Activated CD4-positive, CD25-positive, alpha-beta regulatory T cell (primary cell): Measurements from ENCODE around the gene ETV5.
"Not testable (repeated sequence)": the region's sequence is repeated elsewhere in the genome, so short reads cannot be mapped to it uniquely, and the experiment has no call there.

Source experiments
- DNase-seq, 4 experiments: peaks; one replicate each; lab custom pipeline; 2025; lab: John Stamatoyannopoulos, UW

ETV5 gene

GRCh38 chr3:186067360-186068242 is 41.3 kb downstream of the ETV5 start:
- DNase-seq = no peak

- DNase-seq = no peak
Measured at GRCh38 chr3:186060222-186060621, 48.7 kb downstream of the ETV5 start.

- DNase-seq = no peak
Measured at GRCh38 chr3:186059192-186059591, 49.7 kb downstream of the ETV5 start.

- DNase-seq = no peak
Measured at GRCh38 chr3:186058225-186058624, 50.7 kb downstream of the ETV5 start.

DNA sequence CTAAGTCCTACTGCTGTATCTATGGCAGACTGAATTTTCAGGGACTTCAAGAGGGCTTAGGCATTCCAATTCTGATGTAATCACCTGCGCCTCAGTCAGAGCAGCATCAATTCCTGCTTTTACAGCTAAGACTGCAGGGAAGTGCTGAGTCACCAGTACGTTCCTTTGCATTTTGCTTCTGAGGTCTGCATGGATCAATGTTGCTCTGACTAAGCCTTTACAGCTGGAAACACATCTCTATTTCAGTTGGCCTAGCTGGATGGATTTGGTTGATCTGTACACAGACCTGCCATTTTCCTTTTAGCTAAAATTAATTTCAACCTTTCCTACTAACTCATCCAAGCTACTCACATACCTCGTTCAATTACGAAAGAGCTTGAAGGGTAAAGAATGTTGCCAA is 51.3 kb downstream of the ETV5 start:
- no peak for DNase-seq

GRCh38 chr3:186054792-186055352 is 54.0 kb downstream of the ETV5 start:
- DNase-seq = no peak

- no peak for DNase-seq
Measured at GRCh38 chr3:186053954-186054791, 54.7 kb downstream of the ETV5 start.

- DNase-seq = no peak
Measured at GRCh38 chr3:186052096-186052840, 56.6 kb downstream of the ETV5 start.

DNA sequence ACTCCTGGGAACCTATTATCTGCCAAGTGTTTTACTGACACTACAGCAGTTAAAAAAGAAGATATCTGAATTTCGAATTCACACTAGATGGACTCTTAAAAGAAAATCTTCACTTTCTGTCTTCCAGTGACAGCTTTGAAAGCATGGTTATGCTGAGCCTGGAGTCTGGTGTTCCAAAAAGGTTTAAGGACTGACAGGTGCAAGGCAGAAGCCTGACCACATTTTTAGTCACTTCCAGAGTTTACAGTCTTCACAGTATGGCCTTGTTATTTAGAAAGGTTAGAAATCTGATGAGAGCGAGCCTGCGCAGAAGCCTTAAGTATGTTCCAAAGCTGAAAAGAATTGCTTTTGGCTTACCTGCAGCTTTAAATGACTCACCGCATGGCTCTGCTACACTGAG is 59.9 kb downstream of the ETV5 start:
- no peak for DNase-seq

DNA sequence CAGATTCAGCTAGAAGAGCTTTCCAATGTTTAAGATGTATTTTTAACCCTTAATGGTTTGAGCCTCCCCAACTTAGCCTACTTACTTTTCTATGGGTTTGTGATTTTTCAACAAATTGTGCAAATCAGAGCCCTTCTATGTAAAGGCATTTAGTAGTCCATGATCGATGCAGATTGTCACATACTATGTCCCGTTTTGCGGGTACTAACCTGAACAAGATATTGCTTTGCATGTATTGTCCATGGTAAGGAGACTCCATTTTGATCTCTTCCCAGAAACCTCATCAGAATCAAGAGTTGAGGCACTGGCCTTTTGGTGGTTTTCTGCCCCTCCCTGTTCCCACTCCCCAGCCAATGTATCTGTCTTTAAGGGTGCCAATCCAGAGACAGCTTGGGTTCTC is 60.8 kb downstream of the ETV5 start:
- DNase-seq = no peak

DNA sequence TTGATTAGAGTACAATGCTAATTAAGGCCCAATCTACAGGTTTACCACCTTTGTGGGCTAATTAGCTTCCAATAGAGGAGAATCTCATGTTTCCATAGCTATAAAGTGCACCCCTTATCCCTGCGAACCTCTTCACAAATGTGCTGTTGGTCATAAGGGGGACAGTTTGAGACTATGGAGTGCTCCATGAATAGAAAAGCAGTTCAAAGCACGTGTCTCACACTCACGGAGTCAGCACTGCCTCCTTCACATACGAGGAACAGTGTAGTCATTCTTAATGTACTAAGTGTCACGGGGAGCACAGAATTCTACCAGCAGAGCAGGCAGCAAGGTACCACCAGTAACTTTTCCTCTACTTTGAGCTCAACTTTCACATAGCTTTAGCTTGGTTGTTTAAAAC is 62.1 kb downstream of the ETV5 start:
- DNase-seq = no peak

DNA sequence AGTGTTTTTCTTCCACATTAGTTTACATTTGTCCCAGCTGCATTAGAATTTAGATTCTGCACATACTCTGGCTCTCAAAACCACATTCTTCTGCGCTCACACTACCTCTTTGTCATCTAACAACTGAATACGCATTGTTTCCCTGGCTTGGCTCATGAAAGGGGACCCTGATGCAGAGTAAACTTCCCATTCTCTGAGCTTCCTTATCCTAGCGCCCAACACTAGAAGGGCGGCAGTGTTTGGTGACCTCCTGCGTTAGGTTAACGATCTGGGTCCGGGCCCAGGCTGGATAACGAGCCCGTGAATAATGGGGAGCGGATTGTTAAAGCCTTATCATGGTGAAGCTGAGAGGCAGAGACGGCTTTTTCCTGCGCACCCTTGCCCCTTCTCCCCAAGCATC is 63.9 kb downstream of the ETV5 start:
- DNase-seq = no peak

- no peak for DNase-seq
Measured at GRCh38 chr3:186044427-186044826, 64.5 kb downstream of the ETV5 start.

GRCh38 chr3:186042521-186043202 is 66.2 kb downstream of the ETV5 start:
- no peak for DNase-seq

GRCh38 chr3:186042036-186042435 is 66.9 kb downstream of the ETV5 start:
- DNase-seq = no peak

DNA sequence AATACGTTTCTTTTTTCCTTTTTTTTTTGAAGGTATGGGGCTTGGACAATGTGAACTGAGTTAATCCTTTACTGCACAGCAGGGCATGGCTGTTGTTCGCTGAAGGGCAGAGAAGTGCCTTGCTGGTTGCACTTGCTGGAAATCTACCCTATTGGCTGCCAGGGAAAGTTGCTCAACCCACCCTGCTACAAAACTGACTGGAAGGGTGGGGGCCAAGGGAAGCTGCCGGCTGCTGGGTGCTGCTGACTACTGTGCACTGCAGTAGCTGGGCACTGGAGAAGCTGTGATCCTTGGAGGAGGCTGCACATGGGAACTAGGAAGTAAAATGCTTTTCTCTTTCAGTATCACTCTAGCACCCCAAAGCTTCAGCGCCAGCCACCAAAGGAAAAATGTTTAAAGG is 70.5 kb downstream of the ETV5 start:
- DNase-seq = no peak

DNA sequence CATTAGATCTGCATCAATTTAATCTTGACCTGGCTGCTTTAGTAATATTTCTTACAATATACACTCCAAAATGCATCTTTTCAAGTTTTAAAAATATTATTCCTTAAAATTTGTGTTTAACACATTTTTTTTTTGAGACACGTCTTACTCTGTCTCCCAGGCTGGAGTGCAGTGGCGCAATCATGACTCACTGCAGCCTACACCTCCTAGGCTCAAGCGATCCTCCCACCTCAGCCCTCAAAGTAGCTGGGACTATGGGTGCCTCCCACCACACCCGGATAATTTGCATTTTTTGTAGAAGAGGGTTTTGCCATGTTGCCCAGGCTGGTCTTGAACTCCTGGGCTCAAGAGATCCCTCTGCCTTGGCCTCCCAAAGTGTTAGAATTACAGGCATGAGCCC is 73.6 kb downstream of the ETV5 start:
- DNase-seq = no peak

GRCh38 chr3:186032321-186032720 is 76.6 kb downstream of the ETV5 start:
- no peak for DNase-seq

GRCh38 chr3:186025993-186026392 is 82.9 kb downstream of the ETV5 start:
- not testable (repeated sequence) for DNase-seq

GRCh38 chr3:186025161-186025560 is 83.7 kb downstream of the ETV5 start:
- DNase-seq = no peak

DNA sequence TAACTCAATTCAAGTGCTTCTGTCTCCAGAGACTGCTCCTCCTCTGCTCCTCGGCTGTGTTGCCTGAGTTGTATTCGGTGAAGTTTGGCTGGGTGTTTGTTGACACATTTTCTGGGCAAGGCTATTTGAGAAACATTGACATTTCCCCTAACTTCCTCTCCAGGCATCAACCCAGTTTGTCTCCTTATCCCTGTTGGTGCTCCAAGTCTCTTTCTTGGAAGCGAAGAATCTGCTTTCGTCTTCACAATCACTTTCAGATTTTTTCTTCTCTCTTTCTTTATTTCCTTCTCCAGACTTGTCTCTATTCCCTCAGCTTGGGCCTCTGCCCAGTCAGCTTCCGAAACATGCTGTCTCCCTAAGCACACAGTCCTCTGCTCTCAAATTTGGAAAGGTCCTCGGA is 84.7 kb downstream of the ETV5 start:
- no peak for DNase-seq

DNA sequence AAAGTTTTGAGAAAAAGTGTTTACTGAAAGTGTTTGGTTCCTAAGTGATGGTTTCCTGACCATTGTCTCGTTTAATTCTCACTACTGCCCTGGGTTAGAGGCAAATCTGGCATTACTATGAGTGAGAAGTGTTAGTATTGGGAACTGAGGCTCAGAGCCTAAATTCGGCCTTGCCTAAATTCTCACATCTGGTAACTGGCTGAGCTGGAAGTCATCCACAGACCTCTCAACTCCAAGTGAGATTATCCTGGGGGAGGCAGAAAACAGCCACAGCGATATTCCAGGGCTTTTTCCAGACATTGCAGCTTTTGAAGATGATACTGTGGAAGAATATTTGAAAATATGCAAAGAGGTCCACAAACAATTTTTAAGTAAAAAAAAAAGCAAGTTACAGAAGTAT is 86.0 kb downstream of the ETV5 start:
- DNase-seq = no peak
